T-cell (primary cell): ENCODE measurements around the gene TRAF4. TPM values are rescaled to one million over a fixed set of nuclear protein-coding genes. Genes with fewer than 3 reads are reported as not detected.

ENCODE experiments used
- ATAC-seq, 4 experiments: fragments of 200-7000 bp in 3 of 4; fragments of 150-1000 bp in 1 of 4; cut with Tn5 transposase; replicated peaks in 1 of 4; 1 replicate in 3 of 4; 2 replicates in 1 of 4; pipeline ENCODE4 v1.10.0; 2021; ENCODE audit warnings: moderate library complexity in 3 of 4, mild to moderate bottlenecking in 2 of 4, moderate number of reproducible peaks in 1 of 4
- CTCF ChIA-PET, 2 donors: fragments of 300-600 bp; sonication (Branson Sonifier 250); formaldehyde crosslinking; loops; one replicate each; lab custom pipeline; 2022; ENCODE audit warnings: antibody characterized with exemption in 2 of 2; lab: Charles Lee
- POLR2A ChIA-PET, 2 donors: fragments of 300-600 bp; sonication (Branson Sonifier 250); formaldehyde crosslinking; loops; one replicate each; lab custom pipeline; 2022; ENCODE audit warnings: antibody characterized with exemption in 2 of 2; lab: Charles Lee
- DNase-seq, 35 experiments: peaks; one replicate each; pipeline versions ENCODE4 v3.0.0 to v3.0.0-alpha.2; 2013 to 2023
- H3K27ac ChIP-seq: one replicate; pipeline ENCODE4 v1.5.1; 2013; ENCODE audit warnings: low read length
- H3K27me3 ChIP-seq, 2 experiments: replicated peaks in 1 of 2; 1 replicate in 1 of 2; 2 replicates in 1 of 2; pipeline versions ENCODE4 v1.6.1 to v1.7.0; 2013; ENCODE audit warnings: low read length in 1 of 2, mixed read lengths in 1 of 2; ENCODE audit not compliant: control insufficient read depth in 2 of 2, insufficient read depth in 2 of 2; ENCODE audit errors: extremely low read depth in 1 of 2
- H3K36me3 ChIP-seq, 2 donors: 1 replicate in 1 of 2; 2 replicates in 1 of 2; pipeline versions ENCODE4 v1.6.1 to v1.7.0; 2013; ENCODE audit warnings: low read length in 1 of 2; ENCODE audit not compliant: control insufficient read depth in 2 of 2, insufficient read depth in 1 of 2; ENCODE audit errors: extremely low read depth in 1 of 2
- H3K4me1 ChIP-seq, 2 experiments: 1 replicate in 1 of 2; 2 replicates in 1 of 2; pipeline versions ENCODE4 v1.6.1 to v1.7.0; 2013; ENCODE audit warnings: low read length in 2 of 2, mixed read lengths in 1 of 2; ENCODE audit not compliant: insufficient read depth in 2 of 2, control insufficient read depth in 1 of 2; ENCODE audit errors: extremely low read depth in 1 of 2
- H3K4me3 ChIP-seq, 2 donors: 1 replicate in 1 of 2; 2 replicates in 1 of 2; pipeline versions ENCODE4 v1.5.1 to v1.7.0; 2013; ENCODE audit warnings: mild to moderate bottlenecking in 2 of 2, low read length in 1 of 2, moderate library complexity in 1 of 2; ENCODE audit not compliant: control insufficient read depth in 1 of 2; ENCODE audit errors: extremely low read depth in 1 of 2
- H3K9me3 ChIP-seq: 2 replicates; pipeline ENCODE4 v1.7.0; 2013
- H3K27ac Mint-ChIP-seq, 2 donors: one replicate each; pipeline ENCODE4 v1.8.0; 2020 to 2021; ENCODE audit warnings: mild to moderate bottlenecking in 2 of 2, mixed read lengths in 2 of 2
- H3K27me3 Mint-ChIP-seq, 2 donors: one replicate each; pipeline ENCODE4 v1.8.0; 2021 to 2022; ENCODE audit warnings: mixed read lengths in 2 of 2
- H3K36me3 Mint-ChIP-seq: one replicate; pipeline ENCODE4 v1.8.0; 2021; ENCODE audit warnings: mixed read lengths
- H3K4me1 Mint-ChIP-seq, 3 donors: one replicate each; pipeline ENCODE4 v1.8.0; 2020 to 2022; ENCODE audit warnings: mixed read lengths in 3 of 3, mild to moderate bottlenecking in 1 of 3
- H3K4me3 Mint-ChIP-seq, 3 donors: one replicate each; pipeline ENCODE4 v1.8.0; 2020 to 2022; ENCODE audit warnings: mild to moderate bottlenecking in 3 of 3, mixed read lengths in 3 of 3, moderate library complexity in 3 of 3
- H3K9me3 Mint-ChIP-seq, 3 donors: one replicate each; pipeline ENCODE4 v1.8.0; 2020 to 2022; ENCODE audit warnings: mixed read lengths in 3 of 3
- WGBS: methylation state at CpG from one replicate; pipeline ENCODE4 v1.1.5; 2013; ENCODE audit warnings: missing lambda C conversion rate; ENCODE audit not compliant: insufficient coverage; 5-methylcytosine and 5-hydroxymethylcytosine counted together
- total RNA-seq, 35 experiments: library from RNA in 6 of 35; stranded (reverse) in 6 of 35; fragments of 120-200 nt in 1 of 35; gene quantifications; one replicate each; pipeline versions ENCODE4 v1.2.1 to v1.2.4 and lab custom pipeline; 2013 to 2026

TRAF4 gene, protein sequence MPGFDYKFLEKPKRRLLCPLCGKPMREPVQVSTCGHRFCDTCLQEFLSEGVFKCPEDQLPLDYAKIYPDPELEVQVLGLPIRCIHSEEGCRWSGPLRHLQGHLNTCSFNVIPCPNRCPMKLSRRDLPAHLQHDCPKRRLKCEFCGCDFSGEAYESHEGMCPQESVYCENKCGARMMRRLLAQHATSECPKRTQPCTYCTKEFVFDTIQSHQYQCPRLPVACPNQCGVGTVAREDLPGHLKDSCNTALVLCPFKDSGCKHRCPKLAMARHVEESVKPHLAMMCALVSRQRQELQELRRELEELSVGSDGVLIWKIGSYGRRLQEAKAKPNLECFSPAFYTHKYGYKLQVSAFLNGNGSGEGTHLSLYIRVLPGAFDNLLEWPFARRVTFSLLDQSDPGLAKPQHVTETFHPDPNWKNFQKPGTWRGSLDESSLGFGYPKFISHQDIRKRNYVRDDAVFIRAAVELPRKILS
- total RNA-seq (100 to 1,000 TPM in 2 of 5 donors, 10 to 100 TPM in 3; 37.5 to 226 (median 42.5) TPM), total RNA-seq (lab: John Stamatoyannopoulos, UW) (15.7 to 264 (median 162) reads per million in 29 experiments)
- total RNA-seq (2013) = 29.6 TPM

GRCh38 chr17:28743243-28744103 lies at the start of gene TRAF4:
TSS of gene TRAF4 (plus strand) at chr17:28744011. CDS start at chr17:28744113, 102 bp downstream.
- Mint-ChIP-seq H3K4me1 (peaks cover 15 to 43% (median 23%) of the 10 kb centered on the region in 3 donors), H3K27me3 (no peaks in the 10 kb centered on the region), H3K9me3 (no peaks in the 10 kb centered on the region), H3K36me3 (no peaks in the 10 kb centered on the region), H3K27ac (peak within 1 kb of the TSS; percentile 73 to 82), H3K4me3 (peak within 1 kb of the TSS; percentile 80 to 87 (median 82))
- peak; percentile 40 to 88 (median 65) for DNase-seq
- peaks cover 7 to 11% of the 10 kb centered on the region in 2 donors for H3K36me3 ChIP-seq
- ATAC-seq = peak; percentile 89 to 94 (median 90)
- CTCF ChIA-PET = interaction anchor here in 1 of 2 donors (12.2 kb wide), 1 partner anchor 16 kb away, joined by 197 read pairs; the partner anchor contains the start of genes NEK8 and TLCD1
- peaks cover 25 to 57% of the 10 kb centered on the region in 2 experiments for H3K4me1 ChIP-seq
- H3K27me3 ChIP-seq = no peaks in the 10 kb centered on the region
- peak within 1 kb of the TSS; percentile 86 for H3K27ac ChIP-seq
- POLR2A ChIA-PET = no interaction called here
- WGBS = 2% methylated on average over 60 of the region's 70 CpGs
- no peaks in the 10 kb centered on the region for H3K9me3 ChIP-seq
- peak within 1 kb of the TSS; percentile 76 to 89 for H3K4me3 ChIP-seq

- no peaks in the 10 kb centered on the region for H3K4me1 Mint-ChIP-seq
- H3K27me3 Mint-ChIP-seq = no peaks in the 10 kb centered on the region
- no peaks in the 10 kb centered on the region for H3K27me3 ChIP-seq
- no peak overlapping the region for H3K27ac Mint-ChIP-seq
- H3K4me3 Mint-ChIP-seq = no peak overlapping the region
- WGBS = 94% methylated on average over 5 of the region's 6 CpGs
- H3K4me3 ChIP-seq = no peak overlapping the region
- no peaks in the 10 kb centered on the region for H3K9me3 Mint-ChIP-seq
- H3K36me3 Mint-ChIP-seq = peaks cover 68% of the 10 kb centered on the region
- H3K27ac ChIP-seq = no peak overlapping the region
- DNase-seq (no peak), ATAC-seq (no peak)
- peaks cover 41 to 99% of the 10 kb centered on the region in 2 donors for H3K36me3 ChIP-seq
- ChIA-PET POLR2A (no interaction called here), CTCF (no interaction called here)
- no peaks in the 10 kb centered on the region for H3K4me1 ChIP-seq
- no peaks in the 10 kb centered on the region for H3K9me3 ChIP-seq
Observed at GRCh38 chr17:28698253-28698941, 45.4 kb upstream of the TRAF4 start.

DNA sequence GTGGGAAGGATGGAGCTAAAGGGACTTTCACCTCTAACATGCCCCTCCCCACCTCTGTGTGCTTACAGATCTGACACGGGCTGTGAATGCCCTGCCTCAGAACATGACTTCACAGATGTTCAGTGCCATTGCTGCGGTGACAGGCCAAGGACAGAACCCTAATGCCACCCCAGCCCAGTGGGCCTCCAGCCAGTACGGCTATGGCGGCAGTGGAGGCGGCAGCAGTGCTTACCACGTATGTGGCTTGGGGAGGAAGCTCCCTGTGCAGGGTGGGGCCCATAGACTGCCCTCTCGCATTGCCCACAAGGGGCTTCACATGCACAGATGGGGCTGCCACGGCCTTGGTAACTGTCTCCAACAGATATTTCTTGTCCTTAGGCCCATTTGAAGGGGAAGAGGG lies 43.5 kb upstream of the TRAF4 start:
- H3K27me3 ChIP-seq = no peaks in the 10 kb centered on the region
- ChIA-PET POLR2A (no interaction called here), CTCF (no interaction called here)
- H3K4me3 Mint-ChIP-seq = no peak overlapping the region
- H3K9me3 Mint-ChIP-seq = no peaks in the 10 kb centered on the region
- no peaks in the 10 kb centered on the region for H3K27me3 Mint-ChIP-seq
- H3K36me3 Mint-ChIP-seq = peaks cover 60% of the 10 kb centered on the region
- no peaks in the 10 kb centered on the region for H3K4me1 ChIP-seq
- ATAC-seq = no peak
- 96% methylated on average over 5 of the region's 8 CpGs for WGBS
- H3K27ac ChIP-seq = no peak overlapping the region
- H3K4me3 ChIP-seq = no peak overlapping the region
- no peaks in the 10 kb centered on the region for H3K9me3 ChIP-seq
- no peak overlapping the region for H3K27ac Mint-ChIP-seq
- H3K4me1 Mint-ChIP-seq = peaks cover 0 to 4% (median 0%) of the 10 kb centered on the region in 3 donors
- H3K36me3 ChIP-seq = peaks cover 43 to 90% of the 10 kb centered on the region in 2 donors
- no peak for DNase-seq

DNA sequence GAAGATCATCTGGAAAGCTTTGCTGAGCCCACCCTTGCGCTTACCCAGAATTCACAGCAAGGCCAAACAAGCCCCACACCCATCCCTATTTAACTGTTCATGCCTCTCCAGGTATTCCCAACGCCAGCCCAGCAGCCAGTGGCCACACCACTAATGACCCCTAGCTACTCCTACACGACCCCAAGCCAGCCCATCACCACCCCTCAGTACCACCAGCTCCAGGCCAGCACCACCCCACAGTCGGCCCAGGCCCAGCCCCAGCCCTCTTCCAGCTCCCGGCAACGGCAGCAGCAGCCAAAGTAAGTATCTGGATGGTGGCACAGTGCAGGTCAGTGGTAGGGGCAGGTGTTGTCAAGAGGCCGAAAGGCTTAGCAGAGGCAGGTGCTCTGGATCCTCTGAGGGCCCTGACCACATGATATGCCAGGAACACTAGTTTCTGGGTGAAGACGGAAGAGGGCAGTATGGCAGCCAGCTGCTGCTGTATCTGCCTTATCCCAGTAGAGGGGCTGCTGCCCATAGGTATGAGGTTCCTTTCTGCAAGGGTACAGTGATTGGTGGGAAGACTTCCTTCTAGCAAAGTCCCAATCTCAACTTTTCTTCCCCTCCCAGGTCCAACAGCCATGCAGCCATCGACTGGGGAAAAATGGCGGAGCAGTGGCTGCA lies 42.9 kb upstream of the TRAF4 start:
- H3K4me1 ChIP-seq = no peaks in the 10 kb centered on the region
- H3K4me3 Mint-ChIP-seq = no peak overlapping the region
- DNase-seq (no peak), ATAC-seq (no peak)
- H3K4me1 Mint-ChIP-seq = peaks cover 0 to 4% (median 0%) of the 10 kb centered on the region in 3 donors
- H3K27me3 ChIP-seq = no peaks in the 10 kb centered on the region
- H3K9me3 ChIP-seq = no peaks in the 10 kb centered on the region
- ChIA-PET CTCF (no interaction called here), POLR2A (no interaction called here)
- no peaks in the 10 kb centered on the region for H3K9me3 Mint-ChIP-seq
- H3K27ac Mint-ChIP-seq = no peak overlapping the region
- 96% methylated on average over 8 of the region's 10 CpGs for WGBS
- H3K36me3 Mint-ChIP-seq = peaks cover 56% of the 10 kb centered on the region
- H3K27ac ChIP-seq = no peak overlapping the region
- H3K4me3 ChIP-seq = no peak overlapping the region
- peaks cover 39 to 83% of the 10 kb centered on the region in 2 donors for H3K36me3 ChIP-seq
- no peaks in the 10 kb centered on the region for H3K27me3 Mint-ChIP-seq

GRCh38 chr17:28702026-28702751 lies 41.6 kb upstream of the TRAF4 start:
- ATAC-seq = no peak
- 92% methylated on average over 10 of the region's 10 CpGs for WGBS
- H3K36me3 Mint-ChIP-seq = peaks cover 47% of the 10 kb centered on the region

More at GRCh38 chr17:28702026-28702751, 41.6 kb upstream of the TRAF4 start:
- H3K4me1 ChIP-seq = no peaks in the 10 kb centered on the region
- H3K27me3 Mint-ChIP-seq = no peaks in the 10 kb centered on the region
- H3K36me3 ChIP-seq = peaks cover 42 to 71% of the 10 kb centered on the region in 2 donors
- H3K27ac Mint-ChIP-seq = no peak overlapping the region
- H3K4me3 ChIP-seq = no peak overlapping the region
- CTCF ChIA-PET = interaction anchor here in 1 of 2 donors (0.6 kb wide), 1 partner anchor 20 kb away, joined by 4 read pairs; no protein-coding TSS in a partner anchor
- H3K9me3 Mint-ChIP-seq = no peaks in the 10 kb centered on the region
- no peak overlapping the region for H3K27ac ChIP-seq
- DNase-seq = no peak
- POLR2A ChIA-PET = interaction anchor here in 1 of 2 donors (0.5 kb wide), 1 partner anchor 9 kb away, joined by 3 read pairs; the partner anchor contains the start of gene PROCA1
- H3K9me3 ChIP-seq = no peaks in the 10 kb centered on the region
- no peak overlapping the region for H3K4me3 Mint-ChIP-seq
- H3K4me1 Mint-ChIP-seq = peaks cover 0 to 4% (median 0%) of the 10 kb centered on the region in 3 donors
- no peaks in the 10 kb centered on the region for H3K27me3 ChIP-seq
